PC-3 (cell line): ENCODE data around the gene TKTL1. TPM values are rescaled to one million over a fixed set of nuclear protein-coding genes. Genes with fewer than 3 reads are reported as not detected.

Source experiments
- ATAC-seq: fragments of 200-7000 bp; cut with Tn5 transposase; 2 replicates; pipeline ENCODE4 v1.9.1; 2020; ENCODE audit warnings: mild to moderate bottlenecking, moderate library complexity
- BruUV-seq: library from RNA; stranded (reverse); fragments of 400-500 nt; replicated peaks from 2 replicates; lab custom pipeline; 2021; lab: Mats Ljungman, UMichigan
- CTCF ChIA-PET: fragments of 300-600 bp; sonication (Branson Sonifier 250); formaldehyde crosslinking; loops from one replicate; lab custom pipeline; 2022; ENCODE audit warnings: antibody characterized with exemption; lab: Charles Lee
- POLR2A ChIA-PET: fragments of 300-600 bp; sonication (Branson Sonifier 250); formaldehyde crosslinking; loops from one replicate; lab custom pipeline; 2022; ENCODE audit warnings: antibody characterized with exemption; ENCODE audit not compliant: unreplicated experiment; lab: Charles Lee
- DNase-seq: peaks from one replicate; pipeline ENCODE4 v3.0.0-alpha.2; 2015
- H2AFZ ChIP-seq: fragments of 300-600 bp; sonication (generic); 2 replicates; pipeline ENCODE4 v1.6.0; 2016; ENCODE audit warnings: antibody characterized with exemption, low read length
- H3F3A ChIP-seq: fragments of 300-600 bp; sonication (generic); one replicate; pipeline ENCODE4 v1.6.0; 2017; ENCODE audit warnings: antibody characterized with exemption, low read length, control low read depth, mild to moderate bottlenecking; ENCODE audit not compliant: unreplicated experiment
- H3K27ac ChIP-seq: fragments of 300-600 bp; sonication (generic); 2 replicates; pipeline ENCODE4 v1.5.1; 2016; ENCODE audit warnings: mild to moderate bottlenecking, low read length
- H3K27me3 ChIP-seq: fragments of 300-600 bp; sonication (generic); 2 replicates; pipeline ENCODE4 v1.6.1; 2016; ENCODE audit warnings: low read length, mixed read lengths
- H3K36me3 ChIP-seq: fragments of 300-600 bp; sonication (generic); 2 replicates; pipeline ENCODE4 v1.6.1; 2016; ENCODE audit warnings: low read depth, mixed run types, low read length, mixed read lengths
- H3K4me1 ChIP-seq: fragments of 300-600 bp; sonication (generic); 2 replicates; pipeline ENCODE4 v1.5.1; 2016; ENCODE audit warnings: low read length; ENCODE audit not compliant: insufficient read depth
- H3K4me2 ChIP-seq: fragments of 300-600 bp; sonication (generic); 2 replicates; pipeline ENCODE4 v1.6.0; 2016; ENCODE audit warnings: low read length
- H3K4me3 ChIP-seq: fragments of 300-600 bp; sonication (generic); 2 replicates; pipeline ENCODE4 v1.5.1; 2016; ENCODE audit warnings: mild to moderate bottlenecking, low read length, mixed read lengths
- H3K79me2 ChIP-seq: fragments of 300-600 bp; sonication (generic); 2 replicates; pipeline ENCODE4 v1.6.1; 2017; ENCODE audit warnings: low read length, mixed read lengths
- H3K9ac ChIP-seq: fragments of 300-600 bp; sonication (generic); 2 replicates; pipeline ENCODE4 v1.6.0; 2016; ENCODE audit warnings: mild to moderate bottlenecking, low read length
- H3K9me2 ChIP-seq: fragments of 300-600 bp; sonication (generic); replicated peaks from 2 replicates; pipeline ENCODE4 v1.6.1; 2016; ENCODE audit warnings: mixed run types, low read length, mixed read lengths
- H3K9me3 ChIP-seq: fragments of 300-600 bp; sonication (generic); 2 replicates; pipeline ENCODE4 v1.6.1; 2016; ENCODE audit warnings: low read length, mixed read lengths
- H4K20me1 ChIP-seq: fragments of 300-600 bp; sonication (generic); 2 replicates; pipeline ENCODE4 v1.6.1; 2016; ENCODE audit warnings: low read length, mixed read lengths
- CTCF ChIP-seq: fragments of 300-600 bp; sonication (generic); conservative IDR thresholded peaks from 2 replicates; pipeline ENCODE4 v1.5.1; 2017; ENCODE audit warnings: antibody characterized with exemption, low read depth, mild to moderate bottlenecking, low read length
- EZH2 ChIP-seq: fragments of 300-600 bp; sonication (generic); IDR thresholded peaks from one replicate; pipeline ENCODE4 v1.6.1; 2017; ENCODE audit warnings: antibody characterized with exemption, mild to moderate bottlenecking, low read length; ENCODE audit not compliant: unreplicated experiment
- EZH2phosphoT487 ChIP-seq: fragments of 300-600 bp; sonication (generic); IDR thresholded peaks from 2 replicates; pipeline ENCODE4 v1.6.1; 2018; ENCODE audit warnings: mild to moderate bottlenecking, antibody characterized with exemption, low read length, borderline replicate concordance
- intact Hi-C: fragments of 100-400 bp; cut with micrococcal nuclease; formaldehyde crosslinking; loops from 2 replicates; pipeline ENCODE4 v1.9.0; 2023
- total RNA-seq: library from RNA; depleted of rRNA; stranded (reverse); fragments of >200 nt; gene quantifications from 2 replicates; pipeline ENCODE4 v1.2.3, GENCODE V29; 2014

Gene TKTL1
- total RNA-seq, 1 experiment from 2014 or later: not detected

DNA sequence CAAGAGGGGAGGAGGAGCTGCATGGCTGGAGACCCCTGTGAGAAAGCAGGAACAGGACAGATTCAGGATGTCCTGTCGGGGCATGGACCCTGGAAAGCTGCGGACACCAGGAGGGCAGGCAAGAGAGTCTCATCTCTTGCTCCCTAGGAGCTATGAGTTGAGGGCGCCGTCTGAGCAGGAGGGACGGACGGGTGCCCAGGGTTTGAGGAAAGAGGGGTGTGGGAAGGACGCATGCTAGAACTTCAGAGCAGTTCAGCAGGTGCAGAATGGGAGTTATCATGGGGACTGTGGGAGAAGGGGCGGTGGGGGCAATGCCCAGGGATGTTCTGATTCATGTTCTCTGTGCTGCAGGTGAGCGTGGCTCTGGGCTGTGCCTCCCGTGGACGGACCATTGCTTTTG is 24.8 kb downstream of the TKTL1 start:
- no peaks in the 10 kb centered on the region for H4K20me1 ChIP-seq
- no peaks in the 10 kb centered on the region for H3K9me2 ChIP-seq
- H3K9me3 ChIP-seq: no peaks in the 10 kb centered on the region
- H3F3A ChIP-seq: no peaks in the 10 kb centered on the region
- no peak overlapping the region for H3K4me3 ChIP-seq
- ATAC-seq: no peak
- peaks cover 23% of the 10 kb centered on the region for H3K27me3 ChIP-seq
- TF ChIP-seq CTCF (no peak), EZH2 (no peak), EZH2phosphoT487 (no peak)
- H3K27ac ChIP-seq: no peak overlapping the region
- no peaks in the 10 kb centered on the region for H3K36me3 ChIP-seq
- no peak overlapping the region for H2AFZ ChIP-seq
- H3K4me1 ChIP-seq: no peaks in the 10 kb centered on the region
- no peaks in the 10 kb centered on the region for H3K79me2 ChIP-seq
- H3K9ac ChIP-seq: no peak overlapping the region
- no peak for DNase-seq
- intact Hi-C loops: no loop called here
- no peak overlapping the region for H3K4me2 ChIP-seq
- ChIA-PET POLR2A (no interaction called here), CTCF (no interaction called here)
- BruUV-seq: no TSS peak

GRCh38 chrX:154321152-154321551 is 25.6 kb downstream of the TKTL1 start:
- POLR2A ChIA-PET: no interaction called here
- Histone ChIP-seq H3K9me2 (no peaks in the 10 kb centered on the region), H3K4me2 (no peak overlapping the region), H4K20me1 (no peaks in the 10 kb centered on the region), H3K79me2 (no peaks in the 10 kb centered on the region), H3K27me3 (peaks cover 30% of the 10 kb centered on the region), H3K27ac (no peak overlapping the region), H3K9ac (no peak overlapping the region), H3K4me1 (no peaks in the 10 kb centered on the region), H3F3A (no peaks in the 10 kb centered on the region), H3K9me3 (no peaks in the 10 kb centered on the region), H2AFZ (no peak overlapping the region), H3K36me3 (no peaks in the 10 kb centered on the region), H3K4me3 (no peak overlapping the region)
- intact Hi-C loops: no loop called here
- CTCF ChIA-PET: no interaction called here
- ATAC-seq (no peak), DNase-seq (no peak)
- no TSS peak for BruUV-seq
- no peak for TF ChIP-seq EZH2phosphoT487
- TF ChIP-seq EZH2: no peak
- no peak for TF ChIP-seq CTCF

DNA sequence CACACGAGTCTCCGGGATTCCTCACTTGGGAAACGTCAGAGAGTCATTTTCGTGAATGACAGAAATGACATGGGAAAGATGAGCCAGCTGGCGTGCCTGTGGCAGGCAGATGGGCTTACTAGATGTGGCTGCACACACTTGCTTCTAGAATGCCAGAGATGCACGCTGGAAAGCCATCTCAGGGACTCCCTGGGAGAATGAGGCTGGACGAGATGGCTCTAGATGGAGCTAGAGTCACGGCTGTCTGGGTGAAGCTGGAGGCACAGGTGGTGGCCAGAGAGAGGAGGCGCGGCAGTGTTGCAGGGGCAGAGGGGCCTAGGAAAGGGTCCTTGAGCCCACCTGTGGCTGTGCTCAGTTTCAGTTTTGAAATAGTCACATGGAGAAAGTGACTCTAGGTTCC is 26.0 kb downstream of the TKTL1 start:
- POLR2A ChIA-PET: no interaction called here
- no peaks in the 10 kb centered on the region for H3K79me2 ChIP-seq
- H3K27ac ChIP-seq: no peak overlapping the region
- H3K9ac ChIP-seq: no peak overlapping the region
- no peak for ATAC-seq
- CTCF ChIA-PET: no interaction called here
- H2AFZ ChIP-seq: no peak overlapping the region
- no TSS peak for BruUV-seq
- no peaks in the 10 kb centered on the region for H3K4me1 ChIP-seq
- H3K36me3 ChIP-seq: no peaks in the 10 kb centered on the region
- H3K4me2 ChIP-seq: no peak overlapping the region
- H3K4me3 ChIP-seq: no peak overlapping the region
- no peaks in the 10 kb centered on the region for H3K9me3 ChIP-seq
- no peaks in the 10 kb centered on the region for H4K20me1 ChIP-seq
- no peaks in the 10 kb centered on the region for H3K9me2 ChIP-seq
- no peaks in the 10 kb centered on the region for H3F3A ChIP-seq
- peaks cover 34% of the 10 kb centered on the region for H3K27me3 ChIP-seq
- intact Hi-C loops: no loop called here
- no peak for TF ChIP-seq EZH2phosphoT487
- TF ChIP-seq EZH2: no peak
- no peak for TF ChIP-seq CTCF
- DNase-seq: no peak
